ENCODE data around the gene SCNN1A. TPM values are rescaled to one million over a fixed set of nuclear protein-coding genes. Genes with fewer than 3 reads are reported as not detected.

SCNN1A gene
- total and polyA plus RNA-seq, 4 experiments from 2014 or later: 0.24 to 1.3 (median 0.60) TPM

GRCh38 chr12:6316921-6317692 lies 58.3 kb downstream of the SCNN1A start:
- ChIA-PET POLR2A (ENCODE audit: partially characterized antibody) (no interaction called here), CTCF (ENCODE audit: partially characterized antibody) (no interaction called here)
- Histone ChIP-seq H3K27me3 (ENCODE audit: insufficient read depth, low read length) (no peaks in the 10 kb centered on the region), H3K9me3 (ENCODE audit: control insufficient read depth in 1 of 2, low read length in 2 of 2) (no peaks in the 10 kb centered on the region), H3K4me3 (ENCODE audit: low read length in 2 of 2) (no peak overlapping the region), H3K4me1 (ENCODE audit: insufficient read depth, low read length) (peaks cover 12% of the 10 kb centered on the region), H3K36me3 (ENCODE audit: insufficient read depth, low read length) (no peaks in the 10 kb centered on the region), H3K27ac (ENCODE audit: low read depth, low read length) (no peak overlapping the region)
- Mint-ChIP-seq H3K27me3 (peaks cover 0 to 1% of the 10 kb centered on the region in 2 donors), H3K4me3 (no peak overlapping the region), H3K27ac (no peak overlapping the region), H3K36me3 (no peaks in the 10 kb centered on the region), H3K9me3 (no peaks in the 10 kb centered on the region), H3K4me1 (peaks cover 12 to 21% (median 15%) of the 10 kb centered on the region in 4 donors)
- intact Hi-C loops (cut with micrococcal nuclease): no loop called here
- DNase-seq: no peak

- Histone ChIP-seq H3K4me1 (ENCODE audit: insufficient read depth, low read length) (peaks cover 14% of the 10 kb centered on the region), H3K36me3 (ENCODE audit: insufficient read depth, low read length) (no peaks in the 10 kb centered on the region), H3K9me3 (ENCODE audit: control insufficient read depth in 1 of 2, low read length in 2 of 2) (no peaks in the 10 kb centered on the region), H3K4me3 (ENCODE audit: low read length in 2 of 2) (no peak overlapping the region), H3K27ac (ENCODE audit: low read depth, low read length) (no peak overlapping the region), H3K27me3 (ENCODE audit: insufficient read depth, low read length) (peaks cover 3% of the 10 kb centered on the region)
- no peak for DNase-seq
- Mint-ChIP-seq H3K4me3 (no peak overlapping the region), H3K27me3 (peaks cover 1 to 2% of the 10 kb centered on the region in 2 donors), H3K9me3 (no peaks in the 10 kb centered on the region), H3K36me3 (no peaks in the 10 kb centered on the region), H3K4me1 (peaks cover 11 to 17% (median 14%) of the 10 kb centered on the region in 4 donors), H3K27ac (no peak overlapping the region)
- intact Hi-C loops (cut with micrococcal nuclease): no loop called here
- CTCF ChIA-PET (ENCODE audit: partially characterized antibody): interaction anchor here (0.6 to 1.1 kb wide), 3 partner anchors 10 to 1504 kb away, joined by 3 to 4 read pairs (median 3); no protein-coding TSS in a partner anchor
- POLR2A ChIA-PET (ENCODE audit: partially characterized antibody): no interaction called here
Observed at GRCh38 chr12:6315704-6316597, 59.4 kb downstream of the SCNN1A start.

- H3K36me3 Mint-ChIP-seq: no peaks in the 10 kb centered on the region
- POLR2A ChIA-PET (ENCODE audit: partially characterized antibody): no interaction called here
- no peak for DNase-seq
- H3K27ac ChIP-seq (ENCODE audit: low read depth, low read length): no peak overlapping the region
- H3K9me3 ChIP-seq (ENCODE audit: control insufficient read depth in 1 of 2, low read length in 2 of 2): no peaks in the 10 kb centered on the region
- intact Hi-C loops (cut with micrococcal nuclease): no loop called here
- H3K36me3 ChIP-seq (ENCODE audit: insufficient read depth, low read length): no peaks in the 10 kb centered on the region
- peaks cover 11 to 17% (median 14%) of the 10 kb centered on the region in 4 donors for H3K4me1 Mint-ChIP-seq
- peaks cover 5% of the 10 kb centered on the region for H3K27me3 ChIP-seq (ENCODE audit: insufficient read depth, low read length)
- CTCF ChIA-PET (ENCODE audit: partially characterized antibody): interaction anchor here (0.6 to 1.1 kb wide), 2 partner anchors 10 to 1504 kb away, joined by 3 to 4 read pairs; no protein-coding TSS in a partner anchor
- H3K9me3 Mint-ChIP-seq: no peaks in the 10 kb centered on the region
- peaks cover 1 to 2% of the 10 kb centered on the region in 2 donors for H3K27me3 Mint-ChIP-seq
- H3K4me3 Mint-ChIP-seq: no peak overlapping the region
- no peak overlapping the region for H3K4me3 ChIP-seq (ENCODE audit: low read length in 2 of 2)
- no peak overlapping the region for H3K27ac Mint-ChIP-seq
- H3K4me1 ChIP-seq (ENCODE audit: insufficient read depth, low read length): peaks cover 18% of the 10 kb centered on the region
Observed at GRCh38 chr12:6315184-6315583, 60.2 kb downstream of the SCNN1A start.

- DNase-seq: no peak
- Histone ChIP-seq H3K27me3 (ENCODE audit: insufficient read depth, low read length) (peaks cover 5% of the 10 kb centered on the region), H3K4me1 (ENCODE audit: insufficient read depth, low read length) (peaks cover 18% of the 10 kb centered on the region), H3K27ac (ENCODE audit: low read depth, low read length) (no peak overlapping the region), H3K36me3 (ENCODE audit: insufficient read depth, low read length) (no peaks in the 10 kb centered on the region), H3K4me3 (ENCODE audit: low read length in 2 of 2) (no peak overlapping the region), H3K9me3 (ENCODE audit: control insufficient read depth in 1 of 2, low read length in 2 of 2) (no peaks in the 10 kb centered on the region)
- Mint-ChIP-seq H3K4me3 (no peak overlapping the region), H3K36me3 (no peaks in the 10 kb centered on the region), H3K4me1 (peaks cover 11 to 17% (median 13%) of the 10 kb centered on the region in 4 donors), H3K9me3 (no peaks in the 10 kb centered on the region), H3K27ac (no peak overlapping the region), H3K27me3 (peaks cover 1 to 2% of the 10 kb centered on the region in 2 donors)
- intact Hi-C loops (cut with micrococcal nuclease): no loop called here
- POLR2A ChIA-PET (ENCODE audit: partially characterized antibody): no interaction called here
- CTCF ChIA-PET (ENCODE audit: partially characterized antibody): interaction anchor here (1.1 kb wide), 1 partner anchor 9 kb away, joined by 4 read pairs; no protein-coding TSS in a partner anchor
Observed at GRCh38 chr12:6314776-6315175, 60.6 kb downstream of the SCNN1A start.

GRCh38 chr12:6313326-6313940 lies 61.9 kb downstream of the SCNN1A start:
- H3K27ac Mint-ChIP-seq: peak overlapping the region in 1 of 7 donors; percentile 9

GRCh38 chr12:6312529-6313325 lies 62.6 kb downstream of the SCNN1A start:
- Histone ChIP-seq H3K9me3 (ENCODE audit: control insufficient read depth in 1 of 2, low read length in 2 of 2) (no peaks in the 10 kb centered on the region), H3K36me3 (ENCODE audit: insufficient read depth, low read length) (no peaks in the 10 kb centered on the region), H3K4me1 (ENCODE audit: insufficient read depth, low read length) (peaks cover 7% of the 10 kb centered on the region), H3K4me3 (ENCODE audit: low read length in 2 of 2) (no peak overlapping the region), H3K27ac (ENCODE audit: low read depth, low read length) (no peak overlapping the region), H3K27me3 (ENCODE audit: insufficient read depth, low read length) (peaks cover 5% of the 10 kb centered on the region)
- peak in 1 of 5 donors; percentile 45 for DNase-seq
- intact Hi-C loops (cut with micrococcal nuclease): no loop called here
- Mint-ChIP-seq H3K27ac (peak overlapping the region in 1 of 7 donors; percentile 9), H3K36me3 (no peaks in the 10 kb centered on the region), H3K4me3 (no peak overlapping the region), H3K4me1 (peaks cover 2 to 6% (median 2%) of the 10 kb centered on the region in 4 donors), H3K27me3 (peaks cover 7 to 10% of the 10 kb centered on the region in 2 donors), H3K9me3 (no peaks in the 10 kb centered on the region)
- ChIA-PET CTCF (ENCODE audit: partially characterized antibody) (interaction anchor here (1.5 kb wide), 1 partner anchor 153 kb away, joined by 3 read pairs; no protein-coding TSS in a partner anchor), POLR2A (ENCODE audit: partially characterized antibody) (no interaction called here)

More at GRCh38 chr12:6313326-6313940, 61.9 kb downstream of the SCNN1A start:
- CTCF ChIA-PET (ENCODE audit: partially characterized antibody): no interaction called here
- Histone ChIP-seq H3K4me3 (ENCODE audit: low read length in 2 of 2) (no peak overlapping the region), H3K9me3 (ENCODE audit: control insufficient read depth in 1 of 2, low read length in 2 of 2) (no peaks in the 10 kb centered on the region), H3K27me3 (ENCODE audit: insufficient read depth, low read length) (peaks cover 5% of the 10 kb centered on the region), H3K27ac (ENCODE audit: low read depth, low read length) (no peak overlapping the region), H3K4me1 (ENCODE audit: insufficient read depth, low read length) (peaks cover 14% of the 10 kb centered on the region), H3K36me3 (ENCODE audit: insufficient read depth, low read length) (no peaks in the 10 kb centered on the region)
- Mint-ChIP-seq H3K36me3 (no peaks in the 10 kb centered on the region), H3K4me1 (peaks cover 7 to 13% (median 9%) of the 10 kb centered on the region in 4 donors), H3K9me3 (no peaks in the 10 kb centered on the region), H3K27me3 (peaks cover 7 to 10% of the 10 kb centered on the region in 2 donors), H3K4me3 (no peak overlapping the region)
- intact Hi-C loops (cut with micrococcal nuclease): no loop called here
- no peak for DNase-seq
- POLR2A ChIA-PET (ENCODE audit: partially characterized antibody): no interaction called here
